ENCODE data around the gene COL18A1.

Gene COL18A1

GRCh38 chr21:45415188-45415942 lies 10.4 kb downstream of the COL18A1 start:
- no peak for DNase-seq

GRCh38 chr21:45415943-45416611 lies 11.1 kb downstream of the COL18A1 start:
- DNase-seq, result no peak

- no peak for DNase-seq
These were observed 11.7 kb downstream of the COL18A1 start for GRCh38 chr21:45416620-45417019.

- DNase-seq, result no peak
These were observed 12.4 kb downstream of the COL18A1 start for GRCh38 chr21:45417256-45417950.

GRCh38 chr21:45417951-45418300 lies 13.0 kb downstream of the COL18A1 start:
- DNase-seq, result no peak

- no peak for DNase-seq
These were observed 13.5 kb downstream of the COL18A1 start for GRCh38 chr21:45418301-45419071.

GRCh38 chr21:45419162-45419561 lies 14.2 kb downstream of the COL18A1 start:
- no peak for DNase-seq

GRCh38 chr21:45420061-45421041 lies 15.4 kb downstream of the COL18A1 start:
- DNase-seq, result no peak

GRCh38 chr21:45421071-45421845 lies 16.3 kb downstream of the COL18A1 start:
- no peak for DNase-seq

GRCh38 chr21:45421846-45422775 lies 17.1 kb downstream of the COL18A1 start:
- DNase-seq, result no peak

- DNase-seq, result no peak
These were observed 18.4 kb downstream of the COL18A1 start for GRCh38 chr21:45423201-45423955.

GRCh38 chr21:45423968-45424853 lies 19.2 kb downstream of the COL18A1 start:
- DNase-seq, result no peak

- DNase-seq, result no peak
These were observed 20.2 kb downstream of the COL18A1 start for GRCh38 chr21:45424854-45425795.

- DNase-seq, result no peak
These were observed 22.6 kb downstream of the COL18A1 start for GRCh38 chr21:45427331-45428271.

- DNase-seq, result no peak
These were observed 23.6 kb downstream of the COL18A1 start for GRCh38 chr21:45428534-45428933.

Measured in DMS 273 treated with DMSO at 0.1 percent for 48 hours (cell line).